ENCODE data around the gene CDH4. TPM values are rescaled to one million over a fixed set of nuclear protein-coding genes. Genes with fewer than 3 reads are reported as not detected.

CDH4 gene
- total RNA-seq, 1 experiment from 2014 or later: not detected

DNA sequence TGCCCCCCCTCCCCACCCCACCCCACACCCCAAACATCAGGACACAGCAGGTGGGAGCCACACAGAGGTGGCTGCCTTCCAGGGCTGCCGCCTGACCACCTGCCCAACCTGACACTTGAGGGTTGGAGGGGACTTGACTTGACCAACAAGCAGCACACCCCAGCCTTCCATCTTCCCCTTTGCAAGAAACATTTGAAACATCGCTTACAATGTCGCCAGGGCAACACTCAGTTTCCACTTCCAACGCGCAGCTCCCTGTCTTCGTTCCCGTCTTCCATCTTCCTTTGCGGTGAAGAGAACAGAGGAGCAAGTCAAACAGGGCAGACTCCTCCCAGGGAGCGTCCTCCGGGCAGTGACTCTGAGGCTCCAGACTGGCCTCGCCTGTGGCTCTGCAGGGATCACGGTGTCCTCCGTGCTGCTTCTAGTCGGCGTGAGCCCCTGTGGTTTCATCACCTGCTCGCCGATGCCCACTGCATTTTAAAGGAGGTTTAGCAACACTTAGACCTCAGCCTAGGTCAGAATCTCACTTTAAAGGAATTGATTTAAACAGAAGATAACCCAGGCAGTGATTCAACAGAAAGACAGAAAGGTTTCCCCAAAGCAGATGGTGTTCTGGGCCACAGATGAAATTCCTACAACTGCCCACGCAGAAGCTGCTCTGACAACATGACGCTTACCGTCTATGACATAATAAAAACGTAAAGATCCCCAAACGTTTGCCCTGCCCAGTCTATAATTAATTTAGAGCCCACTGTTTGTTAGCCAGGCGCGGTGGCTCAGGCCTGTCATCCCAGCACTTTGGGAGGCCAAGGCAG is 682.9 kb downstream of the CDH4 start:
- ChIA-PET POLR2A (no interaction called here), CTCF (no interaction called here)
- H3K9me3 Mint-ChIP-seq (ENCODE audit: unreplicated experiment): no peaks in the 10 kb centered on the region
- intact Hi-C loops (cut with micrococcal nuclease; ENCODE audit: unreplicated experiment): no loop called here
- Histone ChIP-seq H3K9me3 (peaks cover 7% of the 10 kb centered on the region), H3K36me3 (ENCODE audit: control insufficient read depth, insufficient read depth, low read length) (no peaks in the 10 kb centered on the region), H3K27me3 (replicated peaks; ENCODE audit: control insufficient read depth, insufficient read depth, low read length) (no peaks in the 10 kb centered on the region), H3K4me3 (ENCODE audit: low read depth, low read length) (no peak overlapping the region), H3K4me1 (no peaks in the 10 kb centered on the region)
- peaks cover 7% of the 10 kb centered on the region for H3K4me1 Mint-ChIP-seq (ENCODE audit: low read depth, unreplicated experiment)
- H3K27me3 Mint-ChIP-seq (ENCODE audit: insufficient read depth, unreplicated experiment): peaks cover 3% of the 10 kb centered on the region
- H3K27ac Mint-ChIP-seq (ENCODE audit: unreplicated experiment): no peak overlapping the region
- TF ChIP-seq, protein P1, sequence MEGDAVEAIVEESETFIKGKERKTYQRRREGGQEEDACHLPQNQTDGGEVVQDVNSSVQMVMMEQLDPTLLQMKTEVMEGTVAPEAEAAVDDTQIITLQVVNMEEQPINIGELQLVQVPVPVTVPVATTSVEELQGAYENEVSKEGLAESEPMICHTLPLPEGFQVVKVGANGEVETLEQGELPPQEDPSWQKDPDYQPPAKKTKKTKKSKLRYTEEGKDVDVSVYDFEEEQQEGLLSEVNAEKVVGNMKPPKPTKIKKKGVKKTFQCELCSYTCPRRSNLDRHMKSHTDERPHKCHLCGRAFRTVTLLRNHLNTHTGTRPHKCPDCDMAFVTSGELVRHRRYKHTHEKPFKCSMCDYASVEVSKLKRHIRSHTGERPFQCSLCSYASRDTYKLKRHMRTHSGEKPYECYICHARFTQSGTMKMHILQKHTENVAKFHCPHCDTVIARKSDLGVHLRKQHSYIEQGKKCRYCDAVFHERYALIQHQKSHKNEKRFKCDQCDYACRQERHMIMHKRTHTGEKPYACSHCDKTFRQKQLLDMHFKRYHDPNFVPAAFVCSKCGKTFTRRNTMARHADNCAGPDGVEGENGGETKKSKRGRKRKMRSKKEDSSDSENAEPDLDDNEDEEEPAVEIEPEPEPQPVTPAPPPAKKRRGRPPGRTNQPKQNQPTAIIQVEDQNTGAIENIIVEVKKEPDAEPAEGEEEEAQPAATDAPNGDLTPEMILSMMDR (IDR thresholded peaks at IDR 0.05; ENCODE audit: insufficient read depth in 1 of 2, low read depth in 1 of 2, low read length in 1 of 2, severe bottlenecking in 1 of 2, unreplicated experiment in 1 of 2): no peak
- DNase-seq: peak in 1 of 2 experiments; percentile 37
- H3K4me3 Mint-ChIP-seq (ENCODE audit: unreplicated experiment): no peak overlapping the region
- no TSS peak for BruUV-seq (replicated peaks)
- peaks cover 13% of the 10 kb centered on the region for H3K36me3 Mint-ChIP-seq (ENCODE audit: insufficient read depth, unreplicated experiment)

DNA sequence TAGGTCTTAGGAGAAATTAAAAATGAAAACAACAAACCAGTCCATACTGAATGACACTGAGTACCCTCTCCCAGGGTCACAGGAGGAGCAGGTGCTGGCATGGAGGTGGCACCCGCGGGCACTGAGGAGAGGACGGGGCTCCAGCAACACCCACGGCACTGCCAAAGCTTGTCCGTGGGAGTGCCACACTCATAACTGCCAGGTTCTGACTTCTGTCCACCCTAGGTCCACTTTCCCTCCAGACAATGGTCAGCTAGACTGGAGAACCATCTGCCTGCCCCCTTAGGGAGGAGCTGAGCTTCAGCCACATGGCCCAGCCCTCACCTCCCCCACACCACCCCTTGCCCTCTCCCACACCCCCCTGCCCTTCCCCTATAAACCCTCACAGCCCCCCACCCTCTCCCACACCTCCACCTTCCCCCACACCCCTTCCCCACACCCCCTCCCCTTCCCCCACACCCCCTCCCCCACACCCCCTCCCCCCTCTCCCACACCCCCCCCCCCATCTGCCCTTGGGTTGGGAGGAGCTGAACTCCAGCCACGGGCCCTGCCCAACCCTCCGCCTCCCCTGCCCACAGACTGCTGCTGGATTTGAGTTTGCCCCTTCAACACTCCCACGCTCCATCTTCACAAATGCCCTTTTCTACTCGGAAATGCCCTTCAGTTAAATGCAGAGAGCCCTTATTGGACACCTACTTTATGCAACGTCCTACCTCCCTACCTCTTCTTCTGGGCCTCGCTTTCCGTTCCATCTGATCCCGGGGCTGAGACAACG is 684.1 kb downstream of the CDH4 start:
- TF ChIP-seq, protein P1 (IDR thresholded peaks at IDR 0.05; ENCODE audit: insufficient read depth in 1 of 2, low read depth in 1 of 2, low read length in 1 of 2, severe bottlenecking in 1 of 2, unreplicated experiment in 1 of 2): no peak
- Mint-ChIP-seq H3K9me3 (ENCODE audit: unreplicated experiment) (no peaks in the 10 kb centered on the region), H3K4me1 (ENCODE audit: low read depth, unreplicated experiment) (peaks cover 7% of the 10 kb centered on the region), H3K27me3 (ENCODE audit: insufficient read depth, unreplicated experiment) (peaks cover 3% of the 10 kb centered on the region), H3K36me3 (ENCODE audit: insufficient read depth, unreplicated experiment) (peaks cover 11% of the 10 kb centered on the region), H3K27ac (ENCODE audit: unreplicated experiment) (no peak overlapping the region), H3K4me3 (ENCODE audit: unreplicated experiment) (no peak overlapping the region)
- ChIA-PET POLR2A (no interaction called here), CTCF (no interaction called here)
- DNase-seq: peak in 1 of 2 experiments; percentile 34
- intact Hi-C loops (cut with micrococcal nuclease; ENCODE audit: unreplicated experiment): no loop called here
- Histone ChIP-seq H3K4me3 (ENCODE audit: low read depth, low read length) (no peak overlapping the region), H3K36me3 (ENCODE audit: control insufficient read depth, insufficient read depth, low read length) (no peaks in the 10 kb centered on the region), H3K9me3 (no peaks in the 10 kb centered on the region), H3K27me3 (replicated peaks; ENCODE audit: control insufficient read depth, insufficient read depth, low read length) (no peaks in the 10 kb centered on the region), H3K4me1 (no peaks in the 10 kb centered on the region)
- no TSS peak for BruUV-seq (replicated peaks)

DNA sequence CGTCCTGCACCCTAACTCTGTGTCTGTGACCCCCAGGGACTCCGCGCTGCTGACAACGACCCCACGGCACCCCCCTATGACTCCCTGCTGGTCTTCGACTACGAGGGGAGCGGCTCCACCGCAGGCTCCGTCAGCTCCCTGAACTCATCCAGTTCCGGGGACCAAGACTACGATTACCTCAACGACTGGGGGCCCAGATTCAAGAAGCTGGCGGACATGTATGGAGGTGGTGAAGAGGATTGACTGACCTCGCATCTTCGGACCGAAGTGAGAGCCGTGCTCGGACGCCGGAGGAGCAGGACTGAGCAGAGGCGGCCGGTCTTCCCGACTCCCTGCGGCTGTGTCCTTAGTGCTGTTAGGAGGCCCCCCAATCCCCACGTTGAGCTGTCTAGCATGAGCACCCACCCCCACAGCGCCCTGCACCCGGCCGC is 684.7 kb downstream of the CDH4 start:
- no peak overlapping the region for H3K4me3 Mint-ChIP-seq (ENCODE audit: unreplicated experiment)
- no peaks in the 10 kb centered on the region for H3K27me3 ChIP-seq (replicated peaks; ENCODE audit: control insufficient read depth, insufficient read depth, low read length)

More for the DNA sequence above, 684.7 kb downstream of the CDH4 start:
- Histone ChIP-seq H3K9me3 (no peaks in the 10 kb centered on the region), H3K36me3 (ENCODE audit: control insufficient read depth, insufficient read depth, low read length) (no peaks in the 10 kb centered on the region), H3K4me1 (no peaks in the 10 kb centered on the region), H3K4me3 (ENCODE audit: low read depth, low read length) (no peak overlapping the region)
- Mint-ChIP-seq H3K9me3 (ENCODE audit: unreplicated experiment) (no peaks in the 10 kb centered on the region), H3K36me3 (ENCODE audit: insufficient read depth, unreplicated experiment) (peaks cover 7% of the 10 kb centered on the region), H3K27me3 (ENCODE audit: insufficient read depth, unreplicated experiment) (peaks cover 3% of the 10 kb centered on the region), H3K27ac (ENCODE audit: unreplicated experiment) (no peak overlapping the region), H3K4me1 (ENCODE audit: low read depth, unreplicated experiment) (peaks cover 7% of the 10 kb centered on the region)
- TF ChIP-seq, protein P1 (IDR thresholded peaks at IDR 0.05; ENCODE audit: insufficient read depth in 1 of 2, low read depth in 1 of 2, low read length in 1 of 2, severe bottlenecking in 1 of 2, unreplicated experiment in 1 of 2): no peak
- no TSS peak for BruUV-seq (replicated peaks)
- ChIA-PET POLR2A (no interaction called here), CTCF (interaction anchor here (0.7 kb wide), 1 partner anchor 989 kb away, joined by 3 read pairs; no protein-coding TSS in a partner anchor)
- intact Hi-C loops (cut with micrococcal nuclease; ENCODE audit: unreplicated experiment): no loop called here
- DNase-seq: peak in 1 of 2 experiments; percentile 49
